Adipocyte (in vitro differentiated cells): ENCODE results near the gene ATXN7L3B.
A peak's percentile ranks its signal among the peaks of the same experiment; 100 is the strongest.
"Not testable (repeated sequence)": the region's sequence is repeated elsewhere in the genome, so short reads cannot be mapped to it uniquely, and the experiment has no call there.

Experiments used
- DNase-seq: peaks from one replicate; pipeline ENCODE4 v3.0.0-alpha.2; 2015; ENCODE audit warnings: low read depth
- H3K27me3 ChIP-seq: replicated peaks from 2 replicates; pipeline ENCODE4 v1.7.0; 2013; ENCODE audit warnings: mild to moderate bottlenecking, low read length, moderate library complexity; ENCODE audit not compliant: control insufficient read depth, insufficient read depth
- H3K36me3 ChIP-seq: 2 replicates; pipeline ENCODE4 v1.7.0; 2013; ENCODE audit warnings: low read length, mild to moderate bottlenecking, moderate library complexity; ENCODE audit not compliant: control insufficient read depth, insufficient read depth, severe bottlenecking
- H3K4me1 ChIP-seq: 2 replicates; pipeline ENCODE4 v1.7.0; 2013; ENCODE audit warnings: mild to moderate bottlenecking, low read length, moderate library complexity; ENCODE audit not compliant: control insufficient read depth, insufficient read depth
- H3K4me3 ChIP-seq: 2 replicates; pipeline ENCODE4 v1.7.0; 2013; ENCODE audit warnings: mild to moderate bottlenecking, low read length, moderate library complexity
- H3K9ac ChIP-seq: 2 replicates; pipeline ENCODE4 v1.7.0; 2013; ENCODE audit warnings: mild to moderate bottlenecking, low read length, moderate library complexity
- H3K9me3 ChIP-seq: 2 replicates; pipeline ENCODE4 v1.7.0; 2013; ENCODE audit warnings: mild to moderate bottlenecking, low read length, moderate library complexity; ENCODE audit not compliant: control insufficient read depth

Gene ATXN7L3B, protein sequence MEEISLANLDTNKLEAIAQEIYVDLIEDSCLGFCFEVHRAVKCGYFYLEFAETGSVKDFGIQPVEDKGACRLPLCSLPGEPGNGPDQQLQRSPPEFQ

GRCh38 chr12:74537707-74538385 is at the start of gene ATXN7L3B:
Gene ATXN7L3B (plus strand): TSS chr12:74537835. CDS start chr12:74538113, 278 bp downstream.
- Histone ChIP-seq H3K4me1 (peaks cover 34% of the 10 kb centered on the region), H3K36me3 (peaks cover 8% of the 10 kb centered on the region), H3K27me3 (no peaks in the 10 kb centered on the region), H3K9ac (peak within 1 kb of the TSS; percentile 97), H3K4me3 (peak within 1 kb of the TSS; percentile 94), H3K9me3 (no peaks in the 10 kb centered on the region)
- DNase-seq, result peak; percentile 97

GRCh38 chr12:74488134-74488533 is 49.5 kb upstream of the ATXN7L3B start:
- Histone ChIP-seq H3K9me3 (no peaks in the 10 kb centered on the region), H3K9ac (no peak overlapping the region), H3K4me3 (no peak overlapping the region), H3K27me3 (no peaks in the 10 kb centered on the region), H3K36me3 (no peaks in the 10 kb centered on the region), H3K4me1 (no peaks in the 10 kb centered on the region)
- DNase-seq, result no peak

- H3K36me3 ChIP-seq, result no peaks in the 10 kb centered on the region
- H3K4me3 ChIP-seq, result no peak overlapping the region
- H3K27me3 ChIP-seq, result no peaks in the 10 kb centered on the region
- H3K9ac ChIP-seq, result no peak overlapping the region
- H3K4me1 ChIP-seq, result no peaks in the 10 kb centered on the region
- H3K9me3 ChIP-seq, result no peaks in the 10 kb centered on the region
- no peak for DNase-seq
Measured at GRCh38 chr12:74489543-74489942, 48.1 kb upstream of the ATXN7L3B start.

- Histone ChIP-seq H3K27me3 (no peaks in the 10 kb centered on the region), H3K9me3 (no peaks in the 10 kb centered on the region), H3K4me3 (no peak overlapping the region), H3K4me1 (no peaks in the 10 kb centered on the region), H3K36me3 (no peaks in the 10 kb centered on the region), H3K9ac (no peak overlapping the region)
- no peak for DNase-seq
Measured at GRCh38 chr12:74490390-74491064, 47.1 kb upstream of the ATXN7L3B start.

GRCh38 chr12:74491374-74491773 is 46.3 kb upstream of the ATXN7L3B start:
- H3K27me3 ChIP-seq, result no peaks in the 10 kb centered on the region
- DNase-seq, result no peak
- H3K36me3 ChIP-seq, result no peaks in the 10 kb centered on the region
- H3K4me1 ChIP-seq, result no peaks in the 10 kb centered on the region
- no peak overlapping the region for H3K9ac ChIP-seq
- H3K9me3 ChIP-seq, result no peaks in the 10 kb centered on the region
- no peak overlapping the region for H3K4me3 ChIP-seq

DNA sequence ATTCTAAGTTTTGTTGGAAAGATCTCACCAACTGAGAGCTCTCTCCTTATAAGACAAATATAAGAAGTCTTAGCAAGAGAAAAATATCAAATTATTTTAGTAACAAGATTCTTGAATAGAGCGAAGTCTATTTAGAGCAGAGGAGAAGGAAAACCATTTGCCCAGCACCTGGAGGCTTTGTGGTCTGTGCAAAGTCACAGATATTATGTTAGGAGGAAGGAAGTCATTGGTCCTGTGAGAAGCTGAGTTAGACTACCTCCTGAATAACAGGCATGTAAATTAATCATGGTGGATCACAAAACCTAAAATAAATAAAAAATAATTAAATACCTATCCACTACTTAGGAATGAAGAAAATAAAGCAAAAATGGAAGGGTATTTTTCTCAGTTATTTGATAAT is 38.4 kb upstream of the ATXN7L3B start:
- Histone ChIP-seq H3K4me1 (no peaks in the 10 kb centered on the region), H3K36me3 (no peaks in the 10 kb centered on the region), H3K9ac (no peak overlapping the region), H3K4me3 (no peak overlapping the region), H3K9me3 (no peaks in the 10 kb centered on the region), H3K27me3 (no peaks in the 10 kb centered on the region)
- DNase-seq, result no peak

DNA sequence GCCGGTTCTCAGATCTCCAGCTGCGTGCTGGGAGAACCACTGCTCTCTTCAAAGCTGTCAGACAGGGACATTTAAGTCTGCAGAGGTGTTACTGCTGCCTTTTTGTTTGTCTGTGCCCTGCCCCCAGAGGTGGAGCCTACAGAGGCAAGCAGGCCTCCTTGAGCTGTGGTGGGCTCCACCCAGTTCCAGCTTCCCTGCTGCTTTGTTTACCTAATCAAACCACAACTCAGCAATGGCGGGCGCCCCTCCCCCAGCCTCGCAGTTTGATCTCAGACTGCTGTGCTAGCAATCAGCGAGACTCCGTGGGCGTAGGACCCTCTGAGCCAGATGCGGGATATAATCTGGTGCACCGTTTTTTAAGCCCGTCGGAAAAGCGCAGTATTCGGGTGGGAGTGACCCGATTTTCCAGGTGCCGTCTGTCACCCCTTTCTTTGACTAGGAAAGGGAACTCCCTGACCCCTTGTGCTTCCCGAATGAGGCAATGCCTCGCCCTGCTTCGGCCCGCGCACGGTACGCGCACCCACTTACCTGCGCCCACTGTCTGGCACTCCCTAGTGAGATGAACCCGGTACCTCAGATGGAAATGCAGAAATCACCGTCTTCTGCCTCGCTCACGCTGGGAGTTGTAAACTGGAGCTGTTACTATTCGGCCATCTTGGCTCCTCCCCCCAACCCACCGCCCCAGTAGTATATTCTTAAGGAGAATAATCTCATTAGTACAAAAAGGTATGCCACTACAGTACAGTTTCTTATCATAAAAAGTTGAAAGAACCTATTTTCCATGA is 28.6 kb upstream of the ATXN7L3B start:
- H3K4me1 ChIP-seq, H3K9me3 ChIP-seq, H3K27me3 ChIP-seq, H3K9ac ChIP-seq, H3K4me3 ChIP-seq, H3K36me3 ChIP-seq, DNase-seq: not testable (repeated sequence)

GRCh38 chr12:74509886-74510285 is 27.7 kb upstream of the ATXN7L3B start:
- H3K36me3 ChIP-seq, result no peaks in the 10 kb centered on the region
- H3K4me3 ChIP-seq, result no peak overlapping the region
- no peaks in the 10 kb centered on the region for H3K27me3 ChIP-seq

GRCh38 chr12:74514098-74514872 is 23.4 kb upstream of the ATXN7L3B start:
- no peak overlapping the region for H3K9ac ChIP-seq
- H3K4me3 ChIP-seq, result no peak overlapping the region
- H3K9me3 ChIP-seq, result peaks cover 4% of the 10 kb centered on the region
- no peaks in the 10 kb centered on the region for H3K36me3 ChIP-seq
- H3K4me1 ChIP-seq, result no peaks in the 10 kb centered on the region
- H3K27me3 ChIP-seq, result no peaks in the 10 kb centered on the region
- DNase-seq, result no peak

More at GRCh38 chr12:74509886-74510285, 27.7 kb upstream of the ATXN7L3B start:
- no peak for DNase-seq
- H3K9ac ChIP-seq, result no peak overlapping the region
- no peaks in the 10 kb centered on the region for H3K4me1 ChIP-seq
- H3K9me3 ChIP-seq, result peaks cover 4% of the 10 kb centered on the region

DNA sequence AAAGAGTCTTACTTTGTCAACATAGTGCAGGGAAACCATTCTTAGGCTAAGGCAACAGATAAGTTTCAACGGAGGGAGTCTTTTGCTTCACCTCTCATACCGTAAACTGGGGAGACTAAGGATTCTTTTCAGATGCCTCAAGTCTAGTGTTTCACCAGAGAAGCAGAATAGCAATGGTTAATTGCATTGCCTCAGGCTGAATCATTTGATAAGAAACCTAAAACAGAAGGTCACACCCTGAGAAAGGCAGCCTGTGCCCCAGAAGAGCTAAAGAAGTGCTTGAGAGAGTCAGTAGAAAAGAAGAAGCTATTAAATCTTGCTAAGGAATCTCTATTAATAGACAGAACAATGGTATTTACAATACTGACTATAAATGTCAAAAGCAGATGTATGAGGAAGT is 21.8 kb upstream of the ATXN7L3B start:
- no peaks in the 10 kb centered on the region for H3K4me1 ChIP-seq
- H3K9ac ChIP-seq, result no peak overlapping the region
- H3K4me3 ChIP-seq, result no peak overlapping the region
- H3K36me3 ChIP-seq, result no peaks in the 10 kb centered on the region
- DNase-seq, result no peak
- no peaks in the 10 kb centered on the region for H3K27me3 ChIP-seq
- peaks cover under 1% of the 10 kb centered on the region for H3K9me3 ChIP-seq
